GM18517 (cell line): ENCODE results near the gene MINDY3.
"Not testable (repeated sequence)": the region's sequence is repeated elsewhere in the genome, so short reads cannot be mapped to it uniquely, and the experiment has no call there.

Experiments
- ATAC-seq: cut with Tn5 transposase; IDR thresholded peaks from one replicate; pipeline ENCODE4 v1.9.1; 2021; ENCODE audit warnings: mild to moderate bottlenecking, moderate library complexity; ENCODE audit not compliant: unreplicated experiment

The MINDY3 gene

DNA sequence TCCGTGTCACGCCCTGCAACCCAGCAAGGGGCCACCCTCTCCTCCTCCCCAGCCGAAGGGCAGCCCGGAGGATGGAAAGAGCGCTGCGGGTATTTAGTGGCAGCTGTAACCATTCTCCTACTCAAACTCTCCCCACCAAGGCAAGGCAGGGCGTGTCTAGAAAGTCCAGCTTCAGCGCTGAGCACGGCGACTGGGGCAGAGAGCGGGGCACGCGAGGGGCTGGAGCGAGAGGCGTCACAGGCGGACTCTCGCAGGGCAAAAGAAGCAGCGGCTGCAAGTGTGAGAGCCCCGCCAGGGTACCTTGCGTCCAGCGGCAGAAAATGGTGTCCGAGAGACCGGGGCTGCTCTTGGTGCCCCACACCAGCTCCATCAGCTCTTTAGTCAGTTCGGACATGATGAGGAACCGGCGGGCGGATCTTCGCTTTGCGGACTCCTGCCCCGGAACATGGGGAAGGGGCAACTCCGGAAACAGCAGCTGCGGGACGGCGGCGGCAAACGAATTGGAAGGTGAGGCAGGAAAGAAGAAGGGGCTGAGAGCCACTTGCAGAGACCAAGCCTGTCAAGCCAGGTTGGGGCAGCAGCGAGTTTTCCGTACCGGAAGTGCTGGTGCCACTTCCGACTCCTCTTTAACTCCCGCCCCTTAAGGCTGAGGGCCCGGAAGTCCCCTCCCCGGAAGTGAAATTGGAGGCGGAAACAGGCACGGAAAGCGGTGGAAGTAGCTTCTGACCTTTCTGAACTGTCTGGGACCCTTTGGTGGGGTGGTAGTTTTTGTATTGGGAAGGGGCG, at the start of gene MINDY3:
MINDY3 (minus strand) TSS at position 602 of the 786 bp plus-strand sequence; CDS start at position 394, 208 bp downstream.
- ATAC-seq, result peak; percentile 89

DNA sequence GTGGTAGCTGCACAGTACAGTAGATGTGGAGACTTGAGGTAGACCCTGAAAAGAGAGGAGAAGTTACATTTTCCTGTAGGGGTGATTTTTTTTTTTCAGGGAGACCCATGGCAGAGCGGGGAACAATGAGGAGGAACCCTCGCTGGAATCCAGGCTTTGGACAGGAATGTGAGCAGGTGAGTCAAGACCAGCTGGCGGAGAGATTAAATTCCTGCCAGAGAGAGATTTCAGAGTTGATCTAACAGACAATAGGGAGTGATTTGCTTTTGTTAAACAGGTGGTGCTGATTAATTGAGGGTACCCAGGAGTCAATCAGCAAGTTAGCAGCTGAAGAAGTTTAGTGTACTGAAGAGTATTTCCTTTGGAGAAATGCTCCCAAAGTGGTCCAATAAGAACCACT, 41.6 kb upstream of the MINDY3 start:
- ATAC-seq, result no peak

DNA sequence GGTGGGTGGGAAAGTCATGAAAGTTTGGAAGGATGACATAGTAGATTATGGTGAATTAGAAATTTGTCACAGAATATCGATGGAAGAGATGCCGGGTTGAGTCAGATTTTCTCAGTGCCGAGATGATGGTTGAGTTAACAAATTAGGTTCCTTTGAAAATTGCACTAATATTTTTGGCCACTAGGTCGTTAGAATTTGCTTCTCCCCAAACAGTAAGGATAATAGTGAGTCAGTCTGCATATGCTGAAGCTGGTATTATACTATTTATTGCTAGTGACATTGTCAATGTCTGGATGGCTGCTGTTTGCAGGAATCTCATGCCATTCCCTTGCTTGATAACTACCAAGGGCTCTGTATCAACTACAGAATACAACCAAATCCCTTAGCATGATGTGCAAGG, 37.7 kb upstream of the MINDY3 start:
- no peak for ATAC-seq

DNA sequence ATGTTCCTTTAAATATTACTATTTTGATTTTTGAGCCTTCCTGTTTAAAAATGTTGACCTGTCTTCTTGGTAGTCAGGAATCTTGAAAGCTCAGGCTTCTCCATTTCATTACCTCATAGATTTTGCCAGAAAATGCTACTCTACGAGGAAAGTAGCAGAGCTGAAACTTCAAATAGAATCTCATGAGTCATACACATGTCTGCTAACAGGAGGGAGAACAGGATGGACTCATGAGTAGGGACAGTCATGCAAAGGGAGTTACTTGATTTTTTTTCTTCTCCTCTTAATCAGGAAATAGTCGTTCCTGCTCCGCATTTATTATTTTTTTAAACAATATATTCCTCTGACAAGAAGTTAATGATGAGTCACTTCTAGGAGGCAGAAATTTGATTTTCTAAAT, 37.0 kb upstream of the MINDY3 start:
- no peak for ATAC-seq

DNA sequence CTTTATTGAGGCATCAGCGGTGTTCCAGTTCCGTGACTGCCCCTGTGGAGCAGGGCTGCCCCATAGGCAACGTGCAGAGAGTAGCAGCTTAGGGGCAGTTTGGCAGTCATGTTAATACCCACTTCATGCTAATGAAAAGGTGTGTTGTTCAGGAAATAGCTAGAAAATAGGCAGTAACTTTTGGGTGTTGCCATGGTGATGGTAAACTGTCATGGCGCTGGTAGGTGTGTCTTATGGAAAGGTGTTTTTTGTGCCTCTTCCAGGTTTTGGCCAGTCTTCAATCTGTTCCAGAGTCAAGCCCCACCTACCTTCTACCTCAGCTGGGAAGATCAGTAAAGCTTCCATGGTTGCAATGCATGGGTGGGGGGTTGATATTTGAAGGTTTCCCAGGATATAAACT, 36.3 kb upstream of the MINDY3 start:
- no peak for ATAC-seq

DNA sequence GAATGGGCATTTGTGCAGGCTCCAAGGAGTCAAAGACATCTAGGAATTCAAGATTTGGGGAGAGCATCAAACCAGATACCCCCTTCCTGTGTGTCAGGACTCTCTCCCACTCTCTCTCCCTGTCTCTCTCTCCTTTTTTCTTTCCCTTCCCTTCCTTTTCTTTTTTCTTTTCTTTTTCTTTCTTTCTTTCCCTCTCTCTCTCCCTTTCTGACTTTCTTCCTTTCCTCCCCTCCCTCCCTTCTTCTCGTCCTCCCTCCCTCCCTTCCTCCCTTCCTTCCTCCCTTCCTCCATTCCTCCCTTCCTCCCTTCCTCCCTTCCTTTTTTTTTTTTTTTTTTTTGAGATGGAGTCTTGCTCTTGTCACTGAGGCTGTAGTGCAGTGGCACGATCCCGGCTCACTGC, 24.1 kb upstream of the MINDY3 start:
- ATAC-seq, result no peak

DNA sequence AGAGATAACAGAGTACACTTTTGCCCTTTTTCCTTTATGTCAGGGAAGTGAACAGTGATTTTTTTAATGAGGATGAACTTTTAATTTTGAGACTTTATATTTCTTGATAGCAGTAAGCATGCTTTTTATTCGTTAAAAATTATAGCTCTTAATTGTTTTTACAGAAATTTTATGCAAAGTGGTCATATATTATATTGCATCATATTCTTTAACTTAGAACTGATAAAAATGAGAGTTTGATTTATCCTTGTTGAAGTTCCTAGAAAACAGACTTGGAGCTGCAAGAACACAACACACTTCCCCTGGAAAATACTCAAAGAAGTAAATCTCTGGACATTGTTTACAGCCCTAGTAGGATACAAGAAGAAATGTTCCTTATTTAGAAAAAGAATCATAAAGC, 21.2 kb upstream of the MINDY3 start:
- ATAC-seq, result no peak

DNA sequence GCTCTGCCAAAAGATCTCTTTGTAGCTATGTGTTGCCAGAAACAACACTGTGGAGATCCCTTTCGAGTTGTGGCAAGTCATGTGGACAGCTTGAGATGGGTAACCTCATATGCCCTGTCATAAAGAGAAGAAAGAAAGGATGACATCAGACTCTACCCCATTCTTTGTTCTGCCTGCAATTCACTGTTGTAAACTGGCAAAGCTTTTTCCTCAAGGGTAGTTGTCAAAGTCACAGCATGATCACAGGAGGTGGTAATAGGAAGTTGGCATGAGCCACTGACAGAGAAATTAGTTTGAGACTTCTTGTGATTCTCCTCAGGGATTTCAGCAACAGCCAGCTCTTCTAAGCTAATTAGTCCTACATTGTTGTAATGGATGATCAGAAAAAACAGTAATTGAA, 19.4 kb upstream of the MINDY3 start:
- ATAC-seq, result no peak

DNA sequence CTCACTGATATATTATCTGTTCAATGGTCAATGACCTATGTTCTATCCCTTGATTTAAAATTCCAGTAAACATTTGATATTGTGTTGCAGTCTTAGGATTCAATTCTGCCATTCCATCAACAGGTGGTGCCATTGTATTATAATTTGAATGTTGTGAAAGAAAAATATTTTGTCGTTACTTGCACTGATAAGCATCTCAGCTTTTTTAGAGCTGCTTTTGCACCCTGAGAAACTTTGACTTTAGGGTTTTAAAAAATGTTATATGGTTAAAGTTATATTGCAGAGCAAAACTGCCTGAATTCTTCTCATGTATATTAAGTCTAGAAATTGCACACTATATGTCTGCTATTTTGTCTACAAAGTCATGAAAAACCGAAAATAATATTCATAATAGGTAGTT, 18.8 kb upstream of the MINDY3 start:
- ATAC-seq, result no peak

DNA sequence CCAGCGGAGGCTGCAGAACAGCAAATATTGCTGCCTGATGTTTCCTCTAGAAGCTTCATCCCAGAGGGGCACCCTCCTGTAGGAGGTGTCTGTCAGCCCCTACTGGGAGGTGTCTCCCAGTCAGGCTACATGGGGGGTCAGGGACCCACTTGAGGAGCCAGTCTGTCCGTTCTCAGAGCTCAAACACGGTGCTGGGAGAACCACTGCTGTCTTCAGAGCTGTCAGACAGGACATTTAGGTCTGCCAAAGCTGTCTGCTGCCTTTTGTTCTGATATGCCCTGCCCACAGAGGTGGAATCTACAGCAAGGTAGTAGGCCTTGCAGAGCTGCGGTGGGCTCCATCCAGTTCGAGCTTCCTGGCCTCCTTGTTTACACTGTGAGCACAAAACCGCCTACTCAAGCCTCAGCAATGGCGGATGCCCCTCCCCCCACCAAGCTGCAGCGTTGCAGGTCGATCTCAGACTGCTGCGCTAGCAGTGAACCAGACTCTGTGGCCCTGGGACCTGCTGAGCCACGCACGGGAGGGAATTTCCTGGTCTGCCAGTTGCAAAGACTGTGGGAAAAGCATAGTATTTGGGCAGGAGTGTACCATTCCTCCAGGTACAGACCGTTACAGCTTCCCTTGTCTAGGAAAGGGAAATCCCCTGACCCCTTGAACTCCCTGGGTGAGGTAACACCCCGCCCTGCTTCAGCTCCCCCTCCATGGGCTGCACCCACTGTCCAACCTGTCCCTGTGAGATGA, 17.7 kb upstream of the MINDY3 start:
- no peak for ATAC-seq

DNA sequence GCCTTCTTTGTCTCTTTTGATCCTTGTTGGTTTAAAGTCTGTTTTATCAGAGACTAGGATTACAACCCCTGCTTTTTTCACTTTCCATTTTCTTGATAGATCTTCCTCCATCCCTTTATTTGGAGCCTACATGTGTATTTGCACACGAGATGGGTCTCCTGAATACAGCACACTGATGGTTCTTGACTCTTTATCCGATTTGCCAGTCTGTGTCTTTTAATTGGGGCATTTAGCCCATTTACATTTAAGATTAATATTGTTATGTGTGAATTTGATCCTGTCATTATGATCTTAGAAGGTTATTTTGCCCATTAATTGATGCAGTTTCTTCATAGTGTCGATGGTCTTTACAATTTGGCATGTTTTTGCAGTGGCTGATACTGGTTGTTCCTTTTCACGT, 16.0 kb upstream of the MINDY3 start:
- not testable (repeated sequence) for ATAC-seq

DNA sequence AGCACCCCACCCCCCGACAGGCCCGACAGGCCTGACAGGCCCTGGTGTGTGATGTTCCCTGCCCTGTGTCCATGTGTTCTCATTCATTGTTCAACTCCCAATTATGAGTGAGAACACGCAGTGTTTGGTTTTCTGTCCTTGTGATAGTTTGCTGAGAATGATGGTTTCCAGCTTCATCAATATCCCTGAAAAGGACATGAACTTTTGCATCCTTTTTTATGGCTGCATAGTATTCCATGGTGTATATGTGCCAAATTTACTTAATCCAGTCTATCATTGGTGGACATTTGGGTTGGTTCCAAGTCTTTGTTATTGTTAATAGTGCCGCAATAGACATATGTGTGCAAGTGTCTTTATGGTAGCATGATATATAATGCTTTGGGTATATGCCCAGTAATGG, 12.3 kb upstream of the MINDY3 start:
- ATAC-seq, result not testable (repeated sequence)

DNA sequence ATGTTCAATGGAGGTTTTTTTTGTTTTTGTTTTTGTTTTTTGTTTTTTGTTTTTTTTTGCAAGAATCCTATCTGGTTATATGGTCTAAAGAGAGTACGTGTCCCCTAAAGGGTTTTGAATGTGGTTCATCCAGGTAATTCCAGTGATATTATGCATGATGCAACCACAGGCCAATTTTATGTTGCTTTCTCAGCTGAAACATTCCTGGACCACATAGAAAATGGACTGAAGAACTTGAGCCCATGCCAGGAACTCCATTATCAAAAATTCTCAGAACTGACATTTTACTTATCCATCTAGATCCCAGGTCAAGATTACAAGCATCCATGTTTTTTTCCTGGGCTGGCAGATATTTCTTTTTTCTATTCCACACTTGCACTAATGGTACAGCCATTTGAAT, 11.5 kb upstream of the MINDY3 start:
- ATAC-seq, result no peak

DNA sequence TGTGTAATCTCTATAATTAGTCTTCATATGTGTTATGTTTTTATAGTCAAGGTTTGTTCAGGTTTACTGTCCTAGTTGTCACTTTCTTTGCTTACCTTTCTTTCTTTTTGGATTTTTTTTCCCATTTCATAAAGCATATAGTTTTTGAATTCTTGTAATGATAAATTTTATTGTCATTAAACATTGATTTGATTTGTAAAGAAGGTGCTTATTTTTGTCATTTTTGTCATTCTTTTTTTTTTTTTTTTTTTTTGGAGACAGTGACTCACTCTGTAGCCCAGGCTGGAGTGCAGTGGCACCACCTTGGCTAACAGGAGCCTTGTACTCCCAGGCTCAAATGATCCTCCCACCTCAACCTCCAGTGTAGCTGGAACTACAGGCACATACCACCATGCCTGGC, 9.6 kb upstream of the MINDY3 start:
- no peak for ATAC-seq

DNA sequence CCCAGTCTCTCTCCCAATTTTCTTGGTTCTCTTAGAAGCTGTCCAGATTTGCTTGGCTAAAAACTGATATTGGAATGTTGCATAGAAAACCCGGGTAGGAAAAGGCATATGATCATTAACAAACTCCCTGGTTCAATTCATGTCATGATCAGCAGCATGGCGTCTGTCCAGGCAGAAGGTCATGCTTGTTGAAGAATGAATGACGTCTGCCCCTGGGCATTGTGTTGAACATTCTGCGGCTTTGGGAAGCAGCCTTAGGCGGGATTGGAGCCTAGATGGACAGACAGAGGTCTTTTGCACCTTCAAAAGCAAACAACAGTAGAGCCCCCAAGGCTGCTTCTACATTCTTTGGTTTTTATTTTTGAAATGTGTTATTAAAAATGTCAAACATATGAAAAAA, 7.7 kb upstream of the MINDY3 start:
- no peak for ATAC-seq

DNA sequence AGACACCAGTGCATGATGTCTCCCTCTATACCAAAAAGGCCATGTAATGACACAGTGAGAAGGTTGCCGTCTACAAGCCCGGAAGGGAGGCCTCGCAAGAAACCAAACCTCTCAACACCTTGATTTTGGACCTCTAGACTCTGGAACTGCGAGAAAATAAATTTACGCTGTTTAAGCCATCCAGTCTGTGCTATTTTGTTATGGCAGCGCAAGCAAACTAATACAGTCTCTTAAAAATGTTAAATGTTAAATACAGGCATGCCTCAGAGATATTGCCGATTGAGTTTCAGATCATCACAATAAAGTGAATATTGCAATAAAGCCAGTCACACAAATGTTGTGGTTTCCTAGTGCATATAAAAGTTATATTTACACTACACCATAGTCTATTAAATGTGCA, 5.0 kb upstream of the MINDY3 start:
- no peak for ATAC-seq

DNA sequence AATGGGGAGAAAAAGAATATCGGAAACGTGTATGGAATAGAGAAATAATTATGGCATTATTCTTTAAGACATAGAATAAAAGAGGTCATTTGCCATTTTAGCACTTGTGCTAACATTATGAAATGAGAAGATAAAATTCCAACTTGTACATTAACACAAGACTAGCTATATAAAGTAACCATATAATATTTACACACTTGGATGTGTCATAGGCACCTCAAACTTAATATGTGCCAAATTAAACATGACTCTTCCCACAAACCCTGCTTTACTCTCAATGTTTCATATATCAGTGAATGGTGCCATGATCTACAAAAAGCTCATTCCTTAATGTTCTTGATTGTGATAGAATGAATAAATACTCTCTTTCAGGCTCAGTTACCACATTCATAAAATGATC, 4.1 kb upstream of the MINDY3 start:
- ATAC-seq, result no peak

DNA sequence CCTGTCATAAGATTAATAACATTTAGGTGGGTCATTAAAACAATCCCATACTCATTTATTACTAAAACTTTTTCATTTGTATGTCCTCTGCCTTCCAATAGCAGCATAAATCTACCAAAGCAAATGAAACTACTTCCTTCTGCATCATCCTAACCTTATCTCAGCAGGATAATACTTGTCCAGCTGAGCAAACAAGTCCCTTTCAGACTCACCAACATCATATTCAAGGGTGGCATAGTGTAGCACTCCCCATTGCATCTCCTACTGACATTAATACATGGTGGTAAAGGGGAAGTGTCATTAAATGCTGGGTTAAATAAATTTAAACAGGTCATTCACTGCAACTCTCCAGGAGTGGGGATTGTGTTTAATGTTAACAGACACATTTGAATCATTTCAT, 3.4 kb upstream of the MINDY3 start:
- ATAC-seq, result no peak

DNA sequence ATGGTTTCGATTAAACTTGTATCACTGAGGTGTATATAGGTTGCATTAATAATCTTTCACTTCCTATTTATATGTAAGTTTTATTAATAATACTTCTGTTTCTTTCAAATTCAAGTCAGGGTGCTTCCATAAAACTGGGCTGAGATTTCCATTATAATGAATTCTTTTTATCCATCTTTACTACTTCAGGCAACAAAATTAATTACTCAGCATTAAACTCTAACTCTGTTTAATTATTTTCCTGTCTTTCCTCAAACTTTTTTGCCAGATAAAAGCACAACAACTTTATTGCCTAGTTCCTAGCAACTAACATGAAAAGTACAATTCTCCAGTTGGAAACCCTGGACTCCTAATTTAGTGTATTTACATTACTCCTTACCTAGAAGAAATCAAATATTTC, 3.0 kb upstream of the MINDY3 start:
- no peak for ATAC-seq

DNA sequence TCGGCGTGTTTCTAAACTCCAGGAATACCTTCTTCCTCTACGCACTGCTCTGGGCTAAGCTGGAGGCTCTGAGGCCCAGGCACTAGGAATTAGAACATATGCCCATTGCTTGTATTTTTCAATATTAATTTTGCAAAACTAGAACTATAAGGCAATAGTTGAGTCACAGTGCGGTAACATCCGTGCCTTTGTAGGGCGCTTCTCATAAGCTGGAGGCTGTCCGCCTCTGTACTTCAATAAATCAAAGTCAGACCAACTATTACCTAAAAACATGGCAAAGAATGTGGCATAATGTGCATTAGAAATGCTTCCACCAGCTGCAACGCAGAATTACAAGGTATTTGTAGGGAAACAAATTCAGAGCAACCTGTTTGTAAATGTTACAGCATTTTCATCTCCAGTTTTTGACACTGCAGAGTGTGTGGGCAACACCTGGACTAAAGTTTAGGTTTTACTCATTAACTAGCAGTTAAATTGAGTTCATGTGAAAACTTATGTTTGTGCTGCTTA, 440 bp upstream of the MINDY3 start:
- ATAC-seq, result no peak

DNA sequence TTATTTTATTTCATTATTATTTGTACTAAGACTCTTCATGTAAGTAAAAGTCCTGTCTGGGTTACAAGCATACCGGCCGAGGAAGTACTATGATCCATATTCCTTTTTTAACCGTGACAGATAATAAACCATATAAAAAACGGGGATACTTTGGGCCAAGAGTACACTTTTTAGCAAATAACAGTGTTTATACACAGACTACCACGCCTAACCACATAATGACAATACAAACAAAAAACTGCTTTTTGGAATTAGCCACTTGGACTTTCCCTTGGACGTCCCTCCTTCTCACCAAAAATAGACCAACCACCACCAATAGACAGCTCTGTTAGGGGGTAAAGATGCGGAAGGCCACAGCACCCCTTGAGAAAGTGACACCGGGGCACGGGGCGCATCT, 800 bp downstream of the MINDY3 start:
- peak; percentile 52 for ATAC-seq

DNA sequence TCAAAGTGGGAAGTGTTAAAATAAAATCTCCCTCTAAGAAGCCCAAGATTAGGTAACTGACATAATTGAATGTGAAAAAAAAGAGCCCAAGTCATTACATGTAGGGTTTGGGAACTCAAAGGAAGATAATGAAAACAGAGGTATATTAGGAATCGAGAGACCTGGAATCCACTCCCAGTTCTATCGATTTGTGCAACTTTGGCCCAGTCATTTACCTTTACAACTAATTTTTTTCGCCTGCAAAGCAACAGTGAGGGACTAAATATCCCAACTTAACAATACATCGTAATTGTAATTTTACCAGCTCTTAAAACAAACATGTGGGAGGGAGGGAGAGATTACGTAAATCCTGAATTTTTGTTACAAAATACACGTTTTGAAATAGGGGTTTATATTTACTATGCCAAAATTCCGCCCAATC, 1.4 kb downstream of the MINDY3 start:
- ATAC-seq, result no peak
